Measurements from ENCODE around the gene IFNA17.
"Not testable (repeated sequence)": the region's sequence is repeated elsewhere in the genome, so short reads cannot be mapped to it uniquely, and the experiment has no call there.

DNA sequence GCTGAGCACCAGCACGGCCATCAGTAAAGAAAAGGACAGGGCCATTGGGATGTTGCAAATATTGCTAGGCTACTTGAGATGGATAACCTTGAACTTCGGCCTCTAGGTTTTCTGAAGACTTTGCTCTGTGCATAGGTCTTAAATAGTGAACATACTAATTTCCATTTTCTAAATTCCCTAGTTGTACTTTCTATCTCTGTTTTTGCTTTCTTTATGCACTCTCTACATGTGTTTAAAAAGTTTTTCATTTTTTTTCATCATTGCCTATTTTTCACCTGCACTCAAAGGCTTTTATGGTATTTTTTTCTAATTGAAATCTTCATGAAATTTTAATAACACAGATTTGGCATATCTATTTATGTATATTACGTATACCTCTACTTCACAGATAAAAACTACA is 40.5 kb downstream of the IFNA17 start, which contains the start of gene IFNA4:
- TF ChIP-seq, protein P1, sequence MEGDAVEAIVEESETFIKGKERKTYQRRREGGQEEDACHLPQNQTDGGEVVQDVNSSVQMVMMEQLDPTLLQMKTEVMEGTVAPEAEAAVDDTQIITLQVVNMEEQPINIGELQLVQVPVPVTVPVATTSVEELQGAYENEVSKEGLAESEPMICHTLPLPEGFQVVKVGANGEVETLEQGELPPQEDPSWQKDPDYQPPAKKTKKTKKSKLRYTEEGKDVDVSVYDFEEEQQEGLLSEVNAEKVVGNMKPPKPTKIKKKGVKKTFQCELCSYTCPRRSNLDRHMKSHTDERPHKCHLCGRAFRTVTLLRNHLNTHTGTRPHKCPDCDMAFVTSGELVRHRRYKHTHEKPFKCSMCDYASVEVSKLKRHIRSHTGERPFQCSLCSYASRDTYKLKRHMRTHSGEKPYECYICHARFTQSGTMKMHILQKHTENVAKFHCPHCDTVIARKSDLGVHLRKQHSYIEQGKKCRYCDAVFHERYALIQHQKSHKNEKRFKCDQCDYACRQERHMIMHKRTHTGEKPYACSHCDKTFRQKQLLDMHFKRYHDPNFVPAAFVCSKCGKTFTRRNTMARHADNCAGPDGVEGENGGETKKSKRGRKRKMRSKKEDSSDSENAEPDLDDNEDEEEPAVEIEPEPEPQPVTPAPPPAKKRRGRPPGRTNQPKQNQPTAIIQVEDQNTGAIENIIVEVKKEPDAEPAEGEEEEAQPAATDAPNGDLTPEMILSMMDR (IDR thresholded peaks at IDR 0.05): not testable (repeated sequence)
- TF ChIP-seq POLR2A (IDR thresholded peaks at IDR 0.05): not testable (repeated sequence)

Measured in testis (tissue), 2 donors.